GM12891 (cell line): ENCODE data around the gene GMEB2.
"Not testable (repeated sequence)": the region's sequence is repeated elsewhere in the genome, so short reads cannot be mapped to it uniquely, and the experiment has no call there.

Source experiments
- POLR2A ChIP-seq: IDR thresholded peaks from 2 replicates; pipeline ENCODE4 v1.6.1; 2011; ENCODE audit warnings: low read depth, low read length, control low read depth
- POLR2AphosphoS5 ChIP-seq: IDR thresholded peaks from 2 replicates; pipeline ENCODE4 v1.6.1; 2011; ENCODE audit warnings: low read depth, low read length, control low read depth
- POU2F2 ChIP-seq: IDR thresholded peaks from 2 replicates; pipeline ENCODE4 v1.6.1; 2011; ENCODE audit warnings: low read depth, mild to moderate bottlenecking, control low read depth, low read length, moderate library complexity
- SPI1 ChIP-seq: IDR thresholded peaks from 2 replicates; pipeline ENCODE4 v1.6.1; 2011; ENCODE audit warnings: low read depth, low read length, control low read depth
- TAF1 ChIP-seq: IDR thresholded peaks from 2 replicates; pipeline ENCODE4 v1.6.1; 2011; ENCODE audit warnings: low read depth, low read length, control low read depth

DNA sequence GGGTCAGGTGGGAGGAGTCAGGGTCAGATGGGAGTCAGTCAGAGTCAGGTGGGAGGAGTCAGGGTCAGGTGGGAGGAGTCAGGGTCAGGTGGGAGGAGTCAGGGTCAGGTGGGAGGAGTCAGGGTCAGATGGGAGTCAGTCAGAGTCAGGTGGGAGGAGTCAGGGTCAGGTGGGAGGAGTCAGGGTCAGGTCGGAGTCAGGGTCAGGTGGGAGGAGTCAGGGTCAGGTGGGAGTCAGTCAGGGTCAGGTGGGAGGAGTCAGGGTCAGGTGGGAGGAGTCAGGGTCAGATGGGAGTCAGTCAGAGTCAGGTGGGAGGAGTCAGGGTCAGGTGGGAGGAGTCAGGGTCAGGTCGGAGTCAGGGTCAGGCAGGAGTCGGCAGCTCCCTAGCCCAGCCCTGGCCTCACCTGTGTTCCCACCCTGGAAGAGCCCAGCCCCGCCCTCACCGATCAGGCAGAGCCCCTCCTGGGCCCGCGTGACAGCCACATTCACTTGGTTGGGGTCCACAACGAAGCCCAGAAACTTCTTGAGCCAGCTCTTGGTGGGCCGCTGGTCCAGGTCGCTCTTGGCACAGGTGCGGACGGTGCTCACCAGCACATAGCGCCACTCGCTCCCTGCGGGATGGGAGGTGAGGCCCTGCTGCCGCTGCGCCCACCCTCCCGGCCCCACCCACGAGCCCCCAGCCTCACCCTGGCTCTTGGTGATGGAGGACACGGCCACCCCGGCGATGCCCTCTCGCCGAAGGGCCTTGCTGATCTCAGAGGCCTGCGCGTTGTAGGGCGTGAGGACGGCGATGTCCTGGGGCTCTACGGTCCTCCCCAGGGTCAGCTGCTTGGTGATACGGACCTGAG is 67.2 kb downstream of the GMEB2 start:
- TF ChIP-seq POLR2AphosphoS5, POLR2A, POU2F2, TAF1, SPI1: not testable (repeated sequence)
